ENCODE results near the gene SPTBN1.
A peak's percentile ranks its signal among the peaks of the same experiment; 100 is the strongest.
"Not testable (repeated sequence)": the region's sequence is repeated elsewhere in the genome, so short reads cannot be mapped to it uniquely, and the experiment has no call there.

The SPTBN1 gene

DNA sequence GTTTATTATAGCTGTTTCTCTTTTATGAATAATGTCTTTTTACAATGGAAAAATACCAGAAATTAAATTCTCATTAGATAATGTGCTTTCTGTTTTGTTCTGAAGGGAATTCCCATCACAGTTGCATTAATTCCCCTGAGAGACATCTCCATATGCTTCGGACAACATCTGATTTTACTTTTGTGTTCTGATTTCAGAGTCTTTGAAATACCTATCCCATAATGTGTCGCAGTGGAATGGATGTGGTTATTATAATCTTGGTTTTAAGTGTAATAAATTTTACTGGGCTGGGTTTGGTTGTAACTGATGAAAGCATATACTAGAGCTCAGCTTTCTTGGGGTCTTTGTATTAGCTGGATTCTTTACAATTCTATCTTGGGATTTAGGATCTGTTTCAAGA, 12.5 kb downstream of the SPTBN1 start:
- no peak for DNase-seq

DNA sequence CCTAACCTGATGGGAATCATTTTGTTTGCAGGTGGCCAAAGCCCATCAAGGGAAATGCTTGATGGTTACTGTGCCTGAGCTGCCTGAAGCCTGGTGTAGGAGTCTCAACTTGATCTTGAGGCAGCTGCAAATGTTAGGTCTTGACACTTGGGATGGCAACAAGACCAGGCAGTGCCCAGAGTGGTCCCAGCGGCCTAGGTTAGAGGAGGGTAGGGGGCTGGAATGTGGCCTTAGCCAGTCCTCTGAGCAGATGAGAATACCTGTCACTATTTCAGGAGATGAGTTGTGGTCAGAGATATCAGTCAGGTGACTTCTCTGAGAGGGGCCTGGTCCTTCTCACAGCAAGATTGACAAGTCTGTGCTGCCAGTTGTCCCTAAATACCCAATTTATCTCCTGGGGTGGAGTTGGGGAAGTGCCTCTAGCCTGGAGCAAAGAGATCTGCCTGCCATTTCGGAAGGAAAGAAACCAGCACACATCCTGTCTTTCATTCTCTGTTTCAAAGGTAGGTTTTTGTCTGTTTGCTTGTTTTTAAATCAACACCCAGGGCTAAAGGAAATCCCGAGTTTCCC, 13.4 kb downstream of the SPTBN1 start:
- no peak for DNase-seq

DNA sequence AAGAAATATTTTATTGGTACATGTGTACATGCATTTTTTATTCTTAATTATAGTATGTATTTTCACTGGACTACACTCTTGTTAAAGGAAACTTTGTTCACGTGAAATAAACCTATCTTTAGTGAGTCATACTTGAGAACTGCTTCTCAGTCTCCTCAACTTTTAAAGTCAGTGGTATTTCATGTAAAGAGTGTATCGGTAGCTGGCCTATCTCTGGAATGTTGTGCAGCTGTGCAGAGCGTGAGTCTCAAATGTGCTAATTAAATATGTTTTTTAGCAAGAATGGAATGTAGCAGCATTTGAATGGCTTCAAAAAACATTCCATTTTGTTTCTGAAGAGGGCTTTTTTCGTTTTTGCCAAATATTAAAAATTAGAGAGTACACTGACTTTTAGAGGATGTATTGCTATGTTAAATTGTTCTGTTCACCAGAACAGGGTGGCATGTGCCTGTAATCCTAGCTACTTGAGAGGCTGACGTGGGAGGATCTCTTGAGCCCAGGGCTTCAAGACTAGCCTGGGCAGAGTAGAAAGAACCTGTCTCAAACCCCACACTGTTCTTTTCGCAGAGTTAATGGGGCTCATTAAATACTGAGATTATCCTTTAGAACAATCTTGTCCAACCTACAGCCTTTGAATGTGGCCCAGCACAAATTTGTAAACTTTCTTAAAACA, 14.3 kb downstream of the SPTBN1 start:
- DNase-seq: no peak

DNA sequence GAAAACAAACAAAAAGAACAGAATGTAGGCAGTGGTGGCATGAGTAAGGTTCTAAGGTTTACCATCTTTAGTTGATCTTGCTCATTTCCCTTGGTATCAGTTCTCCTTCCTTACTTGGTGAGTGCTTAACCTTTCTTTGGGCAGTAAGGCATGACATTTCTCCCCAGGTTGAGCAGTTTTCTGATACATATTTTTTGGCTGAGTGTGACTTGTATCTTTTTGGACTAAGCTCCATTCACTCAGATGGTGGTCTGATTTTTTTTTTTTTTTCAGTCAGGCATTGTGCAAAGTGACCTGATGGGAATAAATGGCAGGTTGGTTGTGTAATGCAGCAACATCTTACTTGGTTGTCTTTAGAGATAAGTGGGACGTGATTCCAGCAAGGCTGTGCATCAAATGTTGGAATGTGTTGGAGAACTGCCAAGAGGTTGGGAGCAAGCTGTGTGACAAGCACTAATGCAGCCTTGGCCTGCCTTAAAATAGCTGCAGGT, 15.1 kb downstream of the SPTBN1 start:
- peak in 5 of 56 donors; percentile 6 to 35 (median 22) for DNase-seq

DNA sequence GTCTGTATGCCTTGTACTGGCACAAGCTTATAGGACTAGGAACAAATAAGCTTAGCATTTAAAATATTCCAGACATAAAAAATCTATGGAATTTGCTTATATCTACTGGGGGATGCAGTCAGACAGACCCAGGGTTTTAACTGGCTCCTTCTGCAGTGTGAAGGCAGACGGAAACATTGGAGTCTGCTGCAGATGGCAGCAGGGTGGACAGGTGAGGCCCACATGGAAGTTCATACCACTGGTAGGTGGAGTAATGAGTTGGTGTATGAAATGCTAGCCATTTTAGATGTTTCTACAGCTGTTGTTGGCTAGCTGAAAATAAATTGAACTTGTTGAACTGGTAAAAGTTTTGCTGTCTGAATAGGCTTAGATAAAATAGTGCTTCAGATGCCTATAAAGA, 17.7 kb downstream of the SPTBN1 start:
- DNase-seq: no peak

DNA sequence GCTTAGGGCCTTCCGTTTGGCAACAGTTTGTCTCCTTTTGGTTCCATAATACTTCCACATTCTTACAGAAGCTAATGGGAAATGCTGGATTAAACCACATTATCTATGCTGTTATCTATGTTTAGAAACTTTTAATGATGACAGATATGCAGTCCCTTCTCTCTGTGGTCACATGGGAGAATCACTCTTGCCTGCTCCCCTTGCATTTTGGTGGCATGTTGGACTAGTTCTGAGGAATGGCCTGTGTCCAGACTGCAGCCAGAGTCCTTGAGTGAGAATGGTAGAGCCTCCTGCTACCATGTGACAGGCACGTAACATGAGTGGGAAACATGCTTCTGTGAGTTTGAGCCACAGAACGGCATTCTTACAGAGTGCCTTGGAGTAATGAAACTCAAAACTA, 19.2 kb downstream of the SPTBN1 start:
- DNase-seq: no peak

DNA sequence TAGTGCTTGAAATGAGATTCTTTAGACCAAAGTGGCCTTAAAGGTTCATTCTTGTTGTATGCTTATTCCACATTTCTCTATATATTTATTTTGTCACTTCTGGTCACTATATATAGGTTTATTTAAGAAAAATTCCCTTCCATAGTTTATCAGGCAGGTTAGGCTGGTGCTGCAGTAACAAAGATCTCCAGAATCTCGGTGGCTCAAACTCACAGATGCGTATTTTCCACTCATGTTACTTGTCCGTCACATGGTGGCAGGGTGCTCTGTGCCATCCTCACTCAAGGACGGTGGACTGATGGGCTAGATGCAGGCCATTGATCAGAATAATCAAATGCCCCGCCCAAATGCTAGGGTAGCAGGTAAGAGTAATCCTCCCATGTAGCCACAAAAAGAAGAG, 19.8 kb downstream of the SPTBN1 start:
- DNase-seq: no peak

DNA sequence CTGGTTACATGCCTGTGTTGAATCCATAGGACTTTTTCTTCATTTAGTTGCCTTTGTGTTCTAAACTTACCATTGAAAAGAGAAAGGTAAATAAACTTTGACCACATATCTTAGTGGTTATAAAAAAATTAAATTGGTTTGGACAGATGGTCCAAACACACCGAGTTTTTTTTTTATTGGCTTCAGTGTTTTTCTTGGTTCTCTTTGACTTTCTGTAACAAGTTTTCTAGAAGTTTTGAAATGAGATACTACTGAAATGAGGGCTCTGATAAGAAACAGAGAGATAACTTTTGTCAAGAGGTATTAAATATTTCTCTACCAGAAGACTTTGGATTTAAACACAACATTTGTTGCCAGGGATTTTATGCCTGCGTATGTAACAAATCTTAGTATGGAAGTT, 20.7 kb downstream of the SPTBN1 start:
- no peak for DNase-seq

DNA sequence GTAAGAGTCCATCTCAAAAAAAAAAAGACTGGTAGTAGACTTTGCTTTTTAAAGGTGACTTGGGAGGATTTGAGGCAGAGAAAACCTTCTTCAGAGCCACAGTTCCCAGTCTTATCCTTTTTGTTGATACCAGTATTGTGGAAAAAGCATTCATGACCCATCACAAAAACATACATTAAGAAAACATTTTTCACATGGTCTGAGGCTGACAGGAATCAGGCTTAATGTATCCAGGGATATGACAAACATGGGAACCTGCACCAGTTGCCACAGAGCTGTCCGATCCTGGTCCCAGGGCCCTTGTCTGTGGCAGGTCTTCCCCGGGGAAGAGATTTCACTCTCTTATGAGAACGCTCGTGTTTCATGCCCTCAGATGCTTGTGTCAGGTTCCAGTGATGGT, 21.8 kb downstream of the SPTBN1 start:
- no peak for DNase-seq

DNA sequence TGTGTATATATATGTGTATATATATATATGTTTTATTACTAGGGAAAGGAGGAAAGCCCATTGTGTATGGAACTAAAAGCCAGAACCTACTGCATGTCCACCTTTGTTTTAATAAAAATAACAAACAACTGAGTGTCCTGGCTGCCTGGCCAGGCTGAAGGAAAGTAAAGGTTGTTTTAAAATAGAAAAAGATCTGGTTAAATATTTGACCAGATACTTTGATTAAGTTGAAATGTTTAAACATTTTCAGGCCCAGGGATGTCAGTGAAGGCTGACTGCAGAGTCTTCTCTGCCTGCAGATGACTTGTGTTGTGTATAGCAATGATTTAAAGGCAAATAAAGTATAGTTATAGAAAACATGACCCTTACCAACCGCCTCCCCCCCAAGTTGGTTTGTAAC, 22.8 kb downstream of the SPTBN1 start:
- DNase-seq: no peak

DNA sequence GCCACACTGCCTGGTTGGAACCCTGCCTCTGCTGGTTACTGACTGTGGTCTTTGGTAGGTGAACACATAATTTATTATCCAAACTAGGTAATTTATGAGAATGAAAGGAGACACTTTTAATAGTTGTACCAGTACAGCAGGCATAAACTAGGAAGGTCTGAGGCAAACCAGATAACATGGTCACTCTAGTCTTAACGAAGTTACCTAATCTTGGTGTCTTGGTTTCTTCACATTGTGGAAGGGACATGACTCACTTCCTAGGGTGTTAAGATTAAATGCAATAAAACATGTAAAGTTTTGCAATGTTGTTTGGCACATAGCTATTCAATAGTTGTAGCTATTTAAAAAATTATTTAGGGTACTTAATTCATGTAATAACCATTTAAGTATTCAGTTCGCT, 23.3 kb downstream of the SPTBN1 start:
- DNase-seq: no peak

DNA sequence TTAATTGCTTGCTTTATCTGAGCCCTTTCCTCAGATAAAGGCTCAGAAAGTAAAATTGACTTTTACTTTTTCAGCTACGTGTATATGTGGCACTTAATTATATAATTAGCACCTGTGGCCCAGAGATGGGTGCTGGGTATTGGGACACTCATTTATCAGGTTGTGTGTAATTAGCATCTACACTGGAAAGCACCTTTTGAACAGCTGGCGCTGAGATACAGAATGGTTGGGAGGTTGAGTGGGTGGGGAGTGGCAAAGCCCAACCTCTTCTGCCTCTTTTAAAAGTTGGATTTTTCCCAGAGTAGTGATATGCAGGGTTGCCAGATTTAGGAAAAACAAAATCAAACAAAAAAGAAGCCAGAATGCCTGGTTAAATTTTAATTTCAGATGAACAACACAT, 23.9 kb downstream of the SPTBN1 start:
- no peak for DNase-seq

DNA sequence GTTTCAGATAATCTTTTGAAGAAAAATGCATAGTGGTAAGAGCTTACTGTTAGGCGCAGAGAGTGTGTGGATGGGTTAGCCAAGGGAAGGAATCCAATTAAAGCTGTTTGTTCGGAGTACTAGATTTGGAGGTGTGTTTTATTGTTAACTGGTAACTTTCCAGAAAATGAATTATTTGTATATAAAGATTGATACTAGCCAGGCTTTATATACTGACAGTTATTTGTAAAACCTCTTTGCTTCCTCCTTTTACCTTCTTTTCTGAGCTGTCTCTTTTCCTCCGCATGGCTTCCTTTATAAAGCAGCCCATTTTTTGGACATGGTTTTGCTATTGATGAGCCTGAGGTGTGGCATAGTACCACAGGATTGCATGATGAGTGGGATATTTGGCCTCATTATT, 25.6 kb downstream of the SPTBN1 start:
- no peak for DNase-seq

DNA sequence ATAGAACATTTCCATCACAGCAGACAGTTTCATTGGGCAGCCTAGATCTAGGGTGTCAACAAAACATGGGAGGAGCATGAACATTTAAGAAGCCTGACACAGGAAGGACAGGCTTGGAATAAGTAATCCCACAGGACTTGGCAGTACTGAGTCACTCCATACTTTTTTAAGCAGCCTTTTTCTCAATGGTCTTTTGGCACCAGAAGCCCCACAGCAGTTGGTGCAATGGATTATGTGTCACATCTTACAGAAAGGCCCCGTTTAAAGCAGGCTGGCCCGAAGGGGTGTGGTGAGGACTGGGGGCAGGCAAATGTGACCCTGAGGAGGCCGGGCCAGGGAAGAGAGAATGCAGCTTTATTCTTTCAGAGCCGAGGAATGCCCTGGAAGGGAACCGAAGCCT, 26.6 kb downstream of the SPTBN1 start:
- DNase-seq: peak in 2 of 56 donors; percentile 14 to 45

DNA sequence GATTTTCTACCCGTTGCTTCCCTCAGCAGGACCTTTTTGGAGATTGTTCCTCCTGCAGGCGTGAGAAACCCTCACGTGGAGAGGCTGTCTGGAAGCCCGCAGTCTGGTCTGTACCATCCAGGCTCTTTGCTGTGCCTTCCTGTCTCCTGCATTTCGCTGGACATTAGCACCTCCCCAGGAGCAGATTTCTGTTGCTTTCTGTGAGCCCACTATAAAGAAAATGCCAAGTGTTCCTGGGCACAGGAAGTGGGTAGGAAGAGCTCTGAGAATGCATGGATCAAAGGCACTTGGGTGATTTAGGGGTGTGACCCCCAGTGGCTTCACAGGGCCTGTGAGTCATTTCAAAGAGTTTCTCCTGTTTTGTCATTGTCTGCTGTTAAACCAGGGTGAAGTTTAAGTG, 27.3 kb downstream of the SPTBN1 start:
- DNase-seq: no peak

DNA sequence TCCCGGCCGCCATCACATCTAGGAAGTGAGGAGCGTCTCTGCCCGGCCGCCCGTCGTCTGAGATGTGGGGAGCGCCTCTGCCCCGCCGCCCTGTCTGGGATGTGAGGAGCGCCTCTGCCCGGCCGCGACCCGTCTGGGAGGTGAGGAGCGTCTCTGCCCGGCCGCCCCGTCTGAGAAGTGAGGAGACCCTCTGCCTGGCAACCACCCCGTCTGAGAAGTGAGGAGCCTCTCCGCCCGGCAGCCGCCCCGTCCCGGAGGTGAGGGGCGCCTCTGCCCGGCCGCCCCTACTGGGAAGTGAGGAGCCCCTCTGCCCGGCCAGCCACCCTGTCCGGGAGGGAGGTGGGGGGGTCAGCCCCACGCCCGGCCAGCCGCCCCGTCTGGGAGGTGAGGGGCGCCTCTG, 29.6 kb downstream of the SPTBN1 start:
- DNase-seq: not testable (repeated sequence)

DNA sequence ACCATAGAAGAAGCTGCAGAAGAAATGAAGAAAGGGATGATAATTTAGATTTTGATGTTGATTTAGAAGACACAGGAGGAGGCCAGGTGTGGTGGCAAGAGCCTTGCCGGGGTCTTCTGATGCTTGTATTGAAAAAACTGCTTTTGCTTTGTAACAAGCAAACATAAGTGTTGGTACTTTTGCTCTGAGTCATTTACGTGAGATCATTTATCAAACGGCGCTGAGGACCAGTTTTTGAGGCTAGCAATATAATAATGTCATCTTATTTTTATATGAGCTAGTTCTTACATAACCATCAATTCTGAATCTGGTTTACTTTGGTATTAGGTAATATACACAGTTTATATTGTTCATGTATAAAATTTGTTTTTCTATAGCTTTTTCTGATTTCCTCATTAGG, 30.6 kb downstream of the SPTBN1 start:
- no peak for DNase-seq

DNA sequence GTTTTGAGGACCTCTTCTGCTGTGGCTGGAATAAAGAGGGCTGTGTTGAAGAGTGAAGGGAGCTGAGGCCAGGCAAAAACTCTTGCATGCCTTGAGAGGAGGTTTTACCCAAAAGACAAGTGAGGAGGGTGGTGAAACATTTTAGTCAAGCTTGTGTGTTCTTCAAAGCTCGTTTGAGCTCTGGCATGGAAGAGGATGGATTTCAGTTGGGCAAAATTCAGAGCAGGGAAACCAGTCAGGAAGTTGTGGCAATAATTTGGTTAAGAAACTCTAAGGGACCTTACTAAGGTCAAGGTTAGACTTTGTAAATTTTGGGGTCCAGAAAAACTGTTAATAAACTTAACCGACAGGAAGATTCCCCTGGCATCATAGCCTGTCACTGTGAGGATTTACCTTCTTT, 34.7 kb downstream of the SPTBN1 start:
- no peak for DNase-seq

DNA sequence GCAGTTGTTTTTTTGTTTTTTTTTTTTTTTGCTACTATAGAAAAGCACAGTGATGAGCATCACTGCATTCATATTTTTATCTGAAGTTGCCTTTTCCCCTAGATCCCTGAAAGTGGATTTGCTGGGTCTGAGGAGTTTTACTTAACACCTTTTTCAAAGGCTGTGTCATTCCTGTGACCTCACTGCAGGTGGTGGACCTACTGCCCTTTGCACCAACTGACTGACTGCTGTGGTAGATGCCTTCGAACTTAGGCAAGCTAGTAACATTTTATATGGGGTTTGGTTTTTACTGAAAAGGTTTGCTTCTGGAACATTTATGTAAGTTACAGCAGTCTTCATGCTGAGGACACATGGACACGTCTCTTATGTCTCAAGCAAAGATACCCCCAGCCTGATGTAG, 36.2 kb downstream of the SPTBN1 start:
- DNase-seq: no peak

DNA sequence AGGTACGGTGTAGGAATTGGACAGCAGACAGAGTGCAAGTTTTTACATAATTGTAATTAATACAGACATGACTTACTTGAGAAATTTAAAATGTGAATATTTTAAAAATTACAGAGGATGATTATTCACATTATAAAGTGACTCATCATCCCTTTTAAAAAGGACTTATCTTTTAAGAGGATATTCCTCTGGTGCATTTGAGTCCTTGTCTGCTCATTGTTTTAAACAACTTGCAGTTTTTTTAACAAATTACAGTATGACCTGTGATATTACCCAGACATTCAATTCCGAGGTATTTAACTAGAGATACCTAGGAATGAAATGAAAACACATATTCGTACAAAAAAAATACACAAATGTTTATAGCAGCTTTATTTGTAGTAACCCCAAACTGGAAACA, 38.0 kb downstream of the SPTBN1 start:
- no peak for DNase-seq

DNA sequence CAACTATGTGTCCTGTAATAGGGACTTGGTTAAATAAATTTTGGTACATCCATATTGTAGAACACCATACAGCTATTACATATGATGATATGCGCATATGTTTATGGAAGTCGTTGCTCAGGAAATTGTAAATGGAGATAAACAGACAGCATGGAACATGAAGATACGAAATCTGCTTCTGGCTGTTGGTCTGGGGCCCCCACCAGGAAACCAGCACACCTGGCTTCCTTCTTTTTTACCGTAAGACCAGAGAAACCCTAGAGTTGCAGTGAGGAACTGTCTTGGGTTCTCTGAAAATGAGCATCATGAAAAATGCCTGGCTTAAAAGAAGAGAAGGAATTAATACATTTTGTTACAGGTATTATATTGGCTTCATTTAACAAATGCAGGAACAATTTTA, 40.8 kb downstream of the SPTBN1 start:
- no peak for DNase-seq

DNA sequence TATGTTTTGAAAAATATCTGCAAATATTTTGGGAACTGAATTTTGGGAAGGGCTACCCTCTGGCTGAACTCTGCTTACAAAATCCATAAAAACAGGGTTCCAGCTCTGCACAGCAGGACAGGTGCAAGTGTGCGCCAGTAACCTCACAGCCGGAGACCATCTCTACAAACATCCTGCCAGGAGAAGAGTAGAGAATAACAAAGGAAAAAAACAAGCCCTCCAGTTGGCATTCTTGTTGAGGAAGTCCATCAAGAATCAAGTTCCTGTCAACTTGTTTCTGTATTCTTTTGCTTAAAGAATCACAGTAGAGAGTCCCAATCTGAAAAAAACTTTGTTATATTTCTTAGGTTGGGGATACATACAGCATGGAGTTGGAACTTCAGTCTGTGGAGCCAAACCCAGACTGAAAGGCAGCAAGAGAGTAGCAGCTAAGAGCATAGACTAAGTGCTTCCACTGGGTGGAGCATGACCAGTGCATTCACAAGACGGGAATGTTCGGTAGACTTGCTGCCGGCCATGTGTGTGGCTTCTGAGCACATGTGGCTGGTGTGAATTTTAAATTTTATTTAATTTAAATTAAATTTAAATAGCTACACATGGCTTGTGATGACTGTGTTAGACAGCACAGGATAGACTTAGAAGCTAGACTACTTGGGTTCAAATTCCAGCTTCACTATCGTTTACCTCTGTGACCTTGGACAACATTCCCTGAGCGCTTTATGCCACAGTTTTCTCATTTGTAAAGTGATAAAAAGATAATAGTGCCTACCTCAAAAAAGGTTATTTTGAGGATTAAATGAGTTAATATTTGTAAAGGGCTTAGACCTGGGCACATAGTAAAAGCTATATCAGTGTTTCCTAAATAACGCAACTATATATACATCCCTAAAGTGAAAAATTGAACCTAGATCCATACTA, 41.9 kb downstream of the SPTBN1 start:
- peak in 21 of 56 donors; percentile 4 to 56 (median 14) for DNase-seq
